Dendritic cell treated with granulocyte-macrophage colony-stimulating factor and Interleukin-4, amounts not matched to agents 40 ng/mL and 50 ng/mL, for 4 days (primary cell): ENCODE measurements around the gene RGPD3.

Experiments
- H3K27ac Mint-ChIP-seq: one replicate; pipeline ENCODE4 v1.8.0; 2022; ENCODE audit warnings: mild to moderate bottlenecking, mixed read lengths
- H3K27me3 Mint-ChIP-seq: one replicate; pipeline ENCODE4 v1.8.0; 2022; ENCODE audit warnings: mild to moderate bottlenecking, mixed read lengths
- H3K36me3 Mint-ChIP-seq: one replicate; pipeline ENCODE4 v1.8.0; 2022; ENCODE audit warnings: low read depth, mixed read lengths
- H3K4me1 Mint-ChIP-seq: one replicate; pipeline ENCODE4 v1.8.0; 2022; ENCODE audit warnings: low read depth, mixed read lengths
- H3K4me3 Mint-ChIP-seq: one replicate; pipeline ENCODE4 v1.8.0; 2022; ENCODE audit warnings: mild to moderate bottlenecking, moderate library complexity, mixed read lengths
- H3K9me3 Mint-ChIP-seq: one replicate; pipeline ENCODE4 v1.8.0; 2022; ENCODE audit warnings: mixed read lengths
- intact Hi-C: fragments of 100-400 bp; cut with micrococcal nuclease; formaldehyde crosslinking; loops from one replicate; pipeline ENCODE4 v1.15.0; 2022

RGPD3 gene

GRCh38 chr2:106342831-106343251 is 125.4 kb downstream of the RGPD3 start:
- Mint-ChIP-seq H3K27ac (no peak overlapping the region), H3K9me3 (peaks cover 9% of the 10 kb centered on the region)

GRCh38 chr2:106341666-106342065 is 126.5 kb downstream of the RGPD3 start:
- Mint-ChIP-seq H3K36me3 (no peaks in the 10 kb centered on the region), H3K4me1 (no peaks in the 10 kb centered on the region), H3K27me3 (no peaks in the 10 kb centered on the region), H3K27ac (no peak overlapping the region), H3K4me3 (no peak overlapping the region), H3K9me3 (peaks cover 9% of the 10 kb centered on the region)
- intact Hi-C loops: no loop called here

More at GRCh38 chr2:106342831-106343251, 125.4 kb downstream of the RGPD3 start:
- Mint-ChIP-seq H3K4me1 (no peaks in the 10 kb centered on the region), H3K36me3 (no peaks in the 10 kb centered on the region), H3K27me3 (no peaks in the 10 kb centered on the region), H3K4me3 (no peak overlapping the region)
- intact Hi-C loops: no loop called here
